Uterus (tissue), 2 donors: ENCODE results near the gene NTNG1.

Experiments
- POLR2A ChIP-seq, 2 donors: fragments of 450-650 bp; IDR thresholded peaks; one replicate each; pipeline ENCODE4 v1.6.1; 2016; ENCODE audit warnings: antibody characterized with exemption in 2 of 2, mild to moderate bottlenecking in 1 of 2, moderate library complexity in 1 of 2
- TF ChIP-seq, protein P1 (sequence below), 4 experiments: fragments of 200-600 bp in 2 of 4; fragments of 450-650 bp in 2 of 4; sonication (generic) in 2 of 4; IDR thresholded peaks; one replicate each; pipeline ENCODE4 v1.5.1; 2016 to 2019; ENCODE audit warnings: antibody characterized with exemption in 4 of 4, mild to moderate bottlenecking in 2 of 4, moderate library complexity in 1 of 4

GRCh38 chr1:107493111-107493716 lies 352.4 kb downstream of the NTNG1 start:
- no peak for TF ChIP-seq POLR2A (IDR thresholded peaks at IDR 0.05)
- TF ChIP-seq, protein P1, sequence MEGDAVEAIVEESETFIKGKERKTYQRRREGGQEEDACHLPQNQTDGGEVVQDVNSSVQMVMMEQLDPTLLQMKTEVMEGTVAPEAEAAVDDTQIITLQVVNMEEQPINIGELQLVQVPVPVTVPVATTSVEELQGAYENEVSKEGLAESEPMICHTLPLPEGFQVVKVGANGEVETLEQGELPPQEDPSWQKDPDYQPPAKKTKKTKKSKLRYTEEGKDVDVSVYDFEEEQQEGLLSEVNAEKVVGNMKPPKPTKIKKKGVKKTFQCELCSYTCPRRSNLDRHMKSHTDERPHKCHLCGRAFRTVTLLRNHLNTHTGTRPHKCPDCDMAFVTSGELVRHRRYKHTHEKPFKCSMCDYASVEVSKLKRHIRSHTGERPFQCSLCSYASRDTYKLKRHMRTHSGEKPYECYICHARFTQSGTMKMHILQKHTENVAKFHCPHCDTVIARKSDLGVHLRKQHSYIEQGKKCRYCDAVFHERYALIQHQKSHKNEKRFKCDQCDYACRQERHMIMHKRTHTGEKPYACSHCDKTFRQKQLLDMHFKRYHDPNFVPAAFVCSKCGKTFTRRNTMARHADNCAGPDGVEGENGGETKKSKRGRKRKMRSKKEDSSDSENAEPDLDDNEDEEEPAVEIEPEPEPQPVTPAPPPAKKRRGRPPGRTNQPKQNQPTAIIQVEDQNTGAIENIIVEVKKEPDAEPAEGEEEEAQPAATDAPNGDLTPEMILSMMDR (IDR thresholded peaks at IDR 0.05) = no peak
